ENCODE measurements around the gene SH3RF3.

DNA sequence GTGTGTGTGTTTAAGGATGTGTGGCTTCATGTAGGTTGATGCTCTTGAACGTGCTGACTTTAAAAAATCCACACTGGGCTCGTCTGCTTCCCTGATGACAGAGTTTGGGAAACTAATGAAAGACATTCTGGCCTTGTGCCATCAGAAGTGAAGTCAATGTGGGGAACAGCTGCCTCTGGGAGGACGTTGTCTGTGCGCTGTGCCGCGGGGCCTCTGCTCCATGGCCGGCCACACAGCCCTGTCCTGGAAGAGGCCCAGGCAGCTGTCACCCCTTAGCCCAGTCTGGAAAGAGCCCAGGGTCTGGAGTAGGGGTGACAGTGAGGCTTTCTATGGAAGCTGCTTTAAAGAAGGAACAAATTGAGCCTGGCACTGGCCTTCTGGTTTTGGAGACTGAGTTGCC lies 155.8 kb downstream of the SH3RF3 start:
- TF ChIP-seq, protein P1, sequence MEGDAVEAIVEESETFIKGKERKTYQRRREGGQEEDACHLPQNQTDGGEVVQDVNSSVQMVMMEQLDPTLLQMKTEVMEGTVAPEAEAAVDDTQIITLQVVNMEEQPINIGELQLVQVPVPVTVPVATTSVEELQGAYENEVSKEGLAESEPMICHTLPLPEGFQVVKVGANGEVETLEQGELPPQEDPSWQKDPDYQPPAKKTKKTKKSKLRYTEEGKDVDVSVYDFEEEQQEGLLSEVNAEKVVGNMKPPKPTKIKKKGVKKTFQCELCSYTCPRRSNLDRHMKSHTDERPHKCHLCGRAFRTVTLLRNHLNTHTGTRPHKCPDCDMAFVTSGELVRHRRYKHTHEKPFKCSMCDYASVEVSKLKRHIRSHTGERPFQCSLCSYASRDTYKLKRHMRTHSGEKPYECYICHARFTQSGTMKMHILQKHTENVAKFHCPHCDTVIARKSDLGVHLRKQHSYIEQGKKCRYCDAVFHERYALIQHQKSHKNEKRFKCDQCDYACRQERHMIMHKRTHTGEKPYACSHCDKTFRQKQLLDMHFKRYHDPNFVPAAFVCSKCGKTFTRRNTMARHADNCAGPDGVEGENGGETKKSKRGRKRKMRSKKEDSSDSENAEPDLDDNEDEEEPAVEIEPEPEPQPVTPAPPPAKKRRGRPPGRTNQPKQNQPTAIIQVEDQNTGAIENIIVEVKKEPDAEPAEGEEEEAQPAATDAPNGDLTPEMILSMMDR (optimal IDR thresholded peaks at IDR 0.05 in 1 of 3, IDR thresholded peaks at IDR 0.05 in 1 of 3, conservative IDR thresholded peaks at IDR 0.05 in 1 of 3; ENCODE audit: extremely low read depth in 1 of 3, insufficient read depth in 2 of 3, low read length in 3 of 3) = no peak
- TF ChIP-seq EZH2 (IDR thresholded peaks at IDR 0.05; ENCODE audit: low read length) = no peak

Data from keratinocyte (primary cell).